Measurements from ENCODE around the gene AMELY. TPM values are rescaled to one million over a fixed set of nuclear protein-coding genes. Genes with fewer than 3 reads are reported as not detected.

Gene AMELY
- total and polyA plus RNA-seq, 2 of the 4 experiments (the other 2 are of a cell fraction) = not detected

DNA sequence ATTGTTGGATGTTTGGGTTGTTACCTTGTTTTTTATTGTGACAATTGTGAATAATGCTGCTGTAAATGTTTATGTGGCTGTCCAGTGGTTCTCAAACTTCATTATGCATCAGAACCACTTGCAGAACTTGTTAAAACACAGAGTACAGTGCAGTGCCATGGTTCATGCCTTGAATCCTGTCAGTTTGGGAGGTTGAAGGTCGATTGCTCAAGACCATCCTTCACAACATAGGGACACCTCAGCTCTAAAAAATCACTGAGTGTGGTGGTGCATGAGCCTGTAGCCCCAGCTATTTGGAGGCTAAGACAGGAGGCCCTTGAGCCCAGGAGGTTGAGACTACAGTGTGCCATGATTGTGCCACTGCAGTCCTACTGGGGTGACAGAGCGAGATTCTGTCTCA, 23.9 kb upstream of the AMELY start:
- ChIA-PET POLR2A (ENCODE audit: unreplicated experiment) (no interaction called here), CTCF (no interaction called here)
- Histone ChIP-seq H3K27ac (ENCODE audit: insufficient read depth, low read length) (no peak overlapping the region), H3K56ac (ENCODE audit: extremely low read depth, insufficient read depth, low read length) (no peak overlapping the region), H2AK9ac (replicated peaks; ENCODE audit: low read depth, low read length, poor library complexity) (no peak overlapping the region), H3K9ac (ENCODE audit: low read depth, low read length) (no peak overlapping the region), H3K4me3 (ENCODE audit: insufficient read depth, low read depth, low read length) (no peak overlapping the region), H2BK120ac (ENCODE audit: low read depth, low read length) (no peak overlapping the region), H4K91ac (ENCODE audit: insufficient read depth, low read depth, low read length) (no peak overlapping the region), H4K5ac (ENCODE audit: low read depth, low read length) (no peak overlapping the region), H2BK15ac (ENCODE audit: low read depth, low read length) (no peak overlapping the region), H3K36me3 (ENCODE audit: control insufficient read depth, insufficient read depth, low read length) (no peaks in the 10 kb centered on the region), H3K4me2 (ENCODE audit: low read depth, low read length) (no peak overlapping the region), H2BK20ac (ENCODE audit: low read depth, low read length) (no peak overlapping the region), H3K79me1 (ENCODE audit: low read depth in 1 of 2, low read length in 2 of 2) (no peaks in the 10 kb centered on the region), H2AFZ (replicated peaks; ENCODE audit: low read length, poor library complexity) (no peak overlapping the region), H4K8ac (ENCODE audit: low read depth in 2 of 2, low read length in 2 of 2) (no peak overlapping the region), H3K4me1 (ENCODE audit: control insufficient read depth, insufficient read depth, low read length) (no peaks in the 10 kb centered on the region), H3K14ac (replicated peaks; ENCODE audit: low read depth, low read length) (no peak overlapping the region), H3K27me3 (ENCODE audit: control insufficient read depth, insufficient read depth, low read length) (no peaks in the 10 kb centered on the region), H3K18ac (ENCODE audit: low read depth, low read length) (no peak overlapping the region), H4K20me1 (ENCODE audit: insufficient read depth, low read length) (no peaks in the 10 kb centered on the region), H3K23ac (ENCODE audit: low read depth, low read length) (no peak overlapping the region), H3K9me1 (ENCODE audit: insufficient read depth, low read length) (no peaks in the 10 kb centered on the region), H2AK5ac (ENCODE audit: low read depth, low read length) (no peak overlapping the region), H3K9me3 (ENCODE audit: control insufficient read depth, insufficient read depth, low read length) (no peaks in the 10 kb centered on the region), H3K4ac (ENCODE audit: low read depth, low read length) (no peak overlapping the region), H2BK5ac (ENCODE audit: low read depth, low read length, poor library complexity, severe bottlenecking) (no peak overlapping the region)
- BruUV-seq (replicated peaks) = no TSS peak
- TF ChIP-seq, protein P1, sequence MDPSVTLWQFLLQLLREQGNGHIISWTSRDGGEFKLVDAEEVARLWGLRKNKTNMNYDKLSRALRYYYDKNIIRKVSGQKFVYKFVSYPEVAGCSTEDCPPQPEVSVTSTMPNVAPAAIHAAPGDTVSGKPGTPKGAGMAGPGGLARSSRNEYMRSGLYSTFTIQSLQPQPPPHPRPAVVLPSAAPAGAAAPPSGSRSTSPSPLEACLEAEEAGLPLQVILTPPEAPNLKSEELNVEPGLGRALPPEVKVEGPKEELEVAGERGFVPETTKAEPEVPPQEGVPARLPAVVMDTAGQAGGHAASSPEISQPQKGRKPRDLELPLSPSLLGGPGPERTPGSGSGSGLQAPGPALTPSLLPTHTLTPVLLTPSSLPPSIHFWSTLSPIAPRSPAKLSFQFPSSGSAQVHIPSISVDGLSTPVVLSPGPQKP (IDR thresholded peaks at IDR 0.05; ENCODE audit: borderline replicate concordance, low read depth, low read length) = no peak
- TF ChIP-seq CTCF (conservative IDR thresholded peaks at IDR 0.05; ENCODE audit: low read depth, low read length) (no peak), CHD1 (IDR thresholded peaks at IDR 0.05; ENCODE audit: low read depth, low read length) (no peak), RAD21 (IDR thresholded peaks at IDR 0.05; ENCODE audit: low read length) (no peak), SMC3 (IDR thresholded peaks at IDR 0.05; ENCODE audit: low read depth, low read length) (no peak), MAZ (IDR thresholded peaks at IDR 0.05; ENCODE audit: borderline replicate concordance, low read depth, low read length) (no peak)
- WGBS, 2 experiments (ENCODE audit: extremely low coverage in 2 of 2, insufficient read length in 1 of 2) = no CpG with 5 or more reads among the region's 2 CpGs
- DNase-seq (no peak), ATAC-seq (ENCODE audit: low read depth) (no peak)
- in situ Hi-C loops (cut with MboI; ENCODE audit: low sequenced_read_pairs) = no loop called here
- intact Hi-C loops (cut with micrococcal nuclease) = no loop called here
- dilution Hi-C loops (cut with HindIII; ENCODE audit: low sequenced_read_pairs, unreplicated experiment) = no loop called here
